Measurements from ENCODE around the gene PDE2A.

PDE2A gene

DNA sequence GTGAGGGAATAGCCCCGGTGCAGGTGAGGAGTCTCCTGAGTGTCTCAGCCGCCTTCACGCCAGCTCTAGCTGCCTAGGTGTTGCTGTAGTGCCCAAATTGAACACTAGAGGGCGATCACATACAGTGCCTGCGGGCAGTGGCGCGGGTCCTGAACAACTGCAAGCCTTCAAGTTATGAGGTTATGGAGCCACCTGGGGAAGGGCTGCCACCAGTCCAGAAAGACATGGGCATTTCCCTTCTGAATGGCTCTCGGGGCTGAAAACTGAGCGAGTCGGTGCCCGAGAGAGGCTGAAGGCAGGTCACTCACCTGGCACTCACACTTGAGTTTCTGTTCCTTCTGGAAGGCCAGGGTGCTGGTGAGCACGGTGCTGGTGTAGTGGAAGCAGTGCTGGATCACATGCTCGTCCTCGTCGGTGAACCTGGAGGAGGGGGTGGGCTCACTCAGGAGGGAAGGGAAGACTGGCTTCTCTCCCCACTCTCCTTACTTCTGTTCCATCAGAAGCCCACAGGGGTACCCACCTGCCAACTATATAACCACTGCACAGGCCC lies 88.4 kb downstream of the PDE2A start:
- TF ChIP-seq MYC (IDR thresholded peaks at IDR 0.05; ENCODE audit: low read depth, low read length) (no peak), CTCF (IDR thresholded peaks at IDR 0.05; ENCODE audit: low read depth, low read length) (peak; percentile 69), POLR2A (IDR thresholded peaks at IDR 0.05; ENCODE audit: extremely low read depth, insufficient read length) (no peak), MAX (IDR thresholded peaks at IDR 0.05; ENCODE audit: low read depth, low read length) (no peak; the same call in 1 of the 2 replicates)
- DNase-seq (ENCODE audit: low read depth): peak; percentile 77
- H3K4me3 ChIP-seq (ENCODE audit: low read depth, low read length): no peak overlapping the region

DNA sequence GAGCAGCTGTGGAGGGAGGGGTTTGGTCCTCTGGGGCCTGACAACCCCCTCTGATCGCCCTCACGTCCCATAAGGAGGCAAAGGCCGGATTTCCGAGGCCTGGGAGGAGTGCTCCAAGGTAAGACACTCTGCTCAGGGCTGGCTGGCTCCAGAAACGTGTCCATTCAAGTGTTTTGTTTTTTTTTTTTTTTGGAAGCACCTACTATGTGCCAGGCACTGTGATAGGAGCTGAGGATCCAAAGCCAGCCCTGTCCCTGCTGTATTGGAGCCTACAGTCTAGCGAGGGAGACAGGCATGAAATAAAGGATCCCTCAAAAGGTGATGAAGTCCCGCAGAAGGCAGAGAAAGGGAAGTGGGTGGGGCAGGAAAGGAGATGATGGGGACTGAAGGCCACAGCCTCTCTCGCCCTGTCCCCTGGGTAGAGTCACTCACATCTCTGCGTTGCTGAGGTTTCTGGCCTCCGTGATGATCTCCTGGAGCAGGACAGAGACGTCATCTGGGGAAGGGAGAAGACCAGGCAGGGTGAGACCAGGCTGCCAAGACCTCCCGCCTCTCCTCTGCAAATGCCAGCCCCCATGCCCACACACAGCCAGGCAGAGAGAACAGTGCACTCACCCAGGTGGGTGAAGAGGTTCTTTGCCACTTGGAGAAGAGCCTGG lies 89.2 kb downstream of the PDE2A start:
- peak; percentile 34 for DNase-seq (ENCODE audit: low read depth)
- TF ChIP-seq MAX (IDR thresholded peaks at IDR 0.05; ENCODE audit: low read depth, low read length) (no peak), MYC (IDR thresholded peaks at IDR 0.05; ENCODE audit: low read depth, low read length) (no peak), POLR2A (IDR thresholded peaks at IDR 0.05; ENCODE audit: extremely low read depth, insufficient read length) (no peak), CTCF (IDR thresholded peaks at IDR 0.05; ENCODE audit: low read depth, low read length) (no peak)
- no peak overlapping the region for H3K4me3 ChIP-seq (ENCODE audit: low read depth, low read length)

DNA sequence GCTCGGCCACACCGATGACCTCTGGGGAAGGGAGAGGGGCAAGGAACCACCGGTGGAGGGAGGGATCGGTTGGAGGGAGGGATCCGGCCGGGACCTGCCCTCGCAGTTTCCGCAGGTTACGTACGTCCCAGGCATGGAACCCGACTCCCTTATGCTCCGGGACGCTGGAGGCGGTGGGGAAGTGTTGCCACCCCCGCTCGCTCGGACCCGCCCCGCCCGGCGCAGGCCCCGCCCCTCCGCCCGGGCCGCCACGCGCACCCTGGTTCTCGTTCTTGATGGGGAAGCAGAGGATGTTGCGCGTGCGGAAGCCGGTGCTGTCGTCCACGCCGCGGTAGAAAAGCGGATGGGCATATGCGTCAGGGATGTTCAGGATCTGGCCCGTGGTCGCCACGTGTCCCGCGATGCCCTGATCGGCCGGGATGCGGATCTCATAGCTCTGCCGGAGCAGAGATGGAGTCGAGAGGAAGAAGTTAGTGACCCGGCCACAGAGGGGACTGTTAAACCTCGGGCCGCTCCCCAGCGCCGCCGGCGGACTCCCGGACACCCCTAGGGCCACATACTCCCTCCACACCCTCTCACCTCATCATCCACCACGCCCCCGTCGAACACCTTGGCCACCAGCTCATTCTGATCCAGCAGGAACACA lies 89.8 kb downstream of the PDE2A start:
- no peak for TF ChIP-seq CTCF (IDR thresholded peaks at IDR 0.05; ENCODE audit: low read depth, low read length)
- no peak for TF ChIP-seq MAX (IDR thresholded peaks at IDR 0.05; ENCODE audit: low read depth, low read length)
- TF ChIP-seq MYC (IDR thresholded peaks at IDR 0.05; ENCODE audit: low read depth, low read length): no peak
- TF ChIP-seq POLR2A (IDR thresholded peaks at IDR 0.05; ENCODE audit: extremely low read depth, insufficient read length): no peak
- DNase-seq (ENCODE audit: low read depth): no peak
- no peak overlapping the region for H3K4me3 ChIP-seq (ENCODE audit: low read depth, low read length)

DNA sequence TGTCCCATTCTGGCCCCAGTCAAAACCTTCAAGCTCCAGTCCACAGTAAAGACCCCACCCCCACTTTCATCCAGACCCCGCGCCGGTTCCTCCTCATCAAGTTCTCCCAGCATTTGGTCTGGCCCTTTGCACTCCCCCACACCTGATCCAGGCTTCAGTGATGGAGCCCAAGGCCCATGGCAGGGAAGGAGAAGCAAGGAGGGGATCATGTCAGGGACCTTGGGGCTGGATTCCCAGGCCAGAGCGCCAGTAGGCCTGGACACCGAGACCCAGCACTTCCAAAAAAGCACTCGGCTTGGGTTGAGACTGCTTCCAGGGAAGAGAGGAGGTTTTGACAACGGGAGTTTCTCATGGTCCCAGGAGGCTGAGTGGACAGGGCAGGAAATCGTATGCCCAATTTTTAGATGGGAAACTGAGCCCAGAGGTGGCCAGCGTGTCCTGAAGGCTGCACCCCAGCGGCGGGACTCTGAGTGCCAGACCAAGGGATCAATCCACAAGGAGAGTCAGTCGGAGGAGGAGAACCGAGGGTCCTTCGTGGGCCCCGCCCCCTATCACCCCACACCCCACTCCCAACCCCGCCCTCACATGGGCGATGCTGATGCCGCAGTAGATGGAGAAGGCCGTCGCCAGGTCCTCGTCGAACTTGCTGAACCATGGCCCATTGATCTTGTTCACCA lies 90.5 kb downstream of the PDE2A start:
- H3K4me3 ChIP-seq (ENCODE audit: low read depth, low read length): no peak overlapping the region
- no peak for DNase-seq (ENCODE audit: low read depth)
- TF ChIP-seq MYC (IDR thresholded peaks at IDR 0.05; ENCODE audit: low read depth, low read length) (no peak), CTCF (IDR thresholded peaks at IDR 0.05; ENCODE audit: low read depth, low read length) (no peak), POLR2A (IDR thresholded peaks at IDR 0.05; ENCODE audit: extremely low read depth, insufficient read length) (no peak), MAX (IDR thresholded peaks at IDR 0.05; ENCODE audit: low read depth, low read length) (no peak)

- TF ChIP-seq MAX (IDR thresholded peaks at IDR 0.05; ENCODE audit: low read depth, low read length): no peak
- TF ChIP-seq CTCF (IDR thresholded peaks at IDR 0.05; ENCODE audit: low read depth, low read length): no peak
- TF ChIP-seq MYC (IDR thresholded peaks at IDR 0.05; ENCODE audit: low read depth, low read length): no peak
- TF ChIP-seq POLR2A (IDR thresholded peaks at IDR 0.05; ENCODE audit: extremely low read depth, insufficient read length): no peak
- no peak for DNase-seq (ENCODE audit: low read depth)
These were observed 91.1 kb downstream of the PDE2A start for GRCh38 chr11:72583177-72583553.

More at GRCh38 chr11:72583177-72583553, 91.1 kb downstream of the PDE2A start:
- H3K4me3 ChIP-seq (ENCODE audit: low read depth, low read length): no peak overlapping the region
